WTC11 (cell line): ENCODE results near the gene XPO6. TPM values are rescaled to one million over a fixed set of nuclear protein-coding genes. Genes with fewer than 3 reads are reported as not detected.

Experiments used
- ATAC-seq: fragments of 200-7000 bp; cut with Tn5 transposase; 2 replicates; pipeline ENCODE4 v1.10.0; 2021; ENCODE audit warnings: mild to moderate bottlenecking, moderate library complexity
- CTCF ChIA-PET: fragments of 300-600 bp; sonication (Branson Sonifier 250); formaldehyde crosslinking; loops from one replicate; lab custom pipeline; 2021; ENCODE audit warnings: antibody characterized with exemption; lab: Charles Lee
- POLR2A ChIA-PET: fragments of 350-600 bp; sonication (Branson Sonifier 250); formaldehyde crosslinking; loops from one replicate; lab custom pipeline; 2021; ENCODE audit warnings: antibody characterized with exemption; lab: Charles Lee
- DNase-seq: peaks from one replicate; pipeline ENCODE4 v3.0.0; 2021; ENCODE audit warnings: low spot score
- H3K27ac Mint-ChIP-seq: 2 replicates; pipeline ENCODE4 v1.8.0; 2021; ENCODE audit warnings: mixed read lengths
- H3K27me3 Mint-ChIP-seq: 2 replicates; pipeline ENCODE4 v1.8.0; 2021; ENCODE audit warnings: low read depth, mild to moderate bottlenecking, moderate library complexity, mixed read lengths
- H3K36me3 Mint-ChIP-seq: 2 replicates; pipeline ENCODE4 v1.8.0; 2021; ENCODE audit warnings: mixed read lengths
- H3K4me1 Mint-ChIP-seq: 2 replicates; pipeline ENCODE4 v1.8.0; 2022; ENCODE audit warnings: mixed read lengths
- H3K4me3 Mint-ChIP-seq: 2 replicates; pipeline ENCODE4 v1.8.0; 2021; ENCODE audit warnings: mild to moderate bottlenecking, moderate library complexity, mixed read lengths
- H3K9me3 Mint-ChIP-seq: 2 replicates; pipeline ENCODE4 v1.8.0; 2021; ENCODE audit warnings: mixed read lengths
- AFF4 ChIP-seq: sonication (generic); formaldehyde crosslinking; IDR thresholded peaks from 2 replicates; pipeline ENCODE4 v1.8.1; 2023; ENCODE audit warnings: mild to moderate bottlenecking, missing genetic modification reagents, borderline replicate concordance
- AR ChIP-seq: fragments of 250-450 bp; sonication (Bioruptor Pico); IDR thresholded peaks from 2 replicates; pipeline ENCODE4 v1.9.0; 2021; ENCODE audit warnings: mild to moderate bottlenecking
- ARID4B ChIP-seq: sonication (generic); formaldehyde crosslinking; IDR thresholded peaks from 2 replicates; pipeline ENCODE4 v1.8.0; 2023; ENCODE audit warnings: missing genetic modification reagents, mild to moderate bottlenecking, borderline replicate concordance
- ATF1 ChIP-seq: sonication (generic); formaldehyde crosslinking; IDR thresholded peaks from 2 replicates; pipeline ENCODE4 v1.8.1; 2023; ENCODE audit warnings: mild to moderate bottlenecking, moderate library complexity, missing genetic modification reagents
- ATF2 ChIP-seq: sonication (generic); formaldehyde crosslinking; IDR thresholded peaks from 2 replicates; pipeline ENCODE4 v1.8.1; 2022; ENCODE audit warnings: low read depth, missing genetic modification reagents, borderline replicate concordance
- ATF3 ChIP-seq: sonication (generic); formaldehyde crosslinking; conservative IDR thresholded peaks from 2 replicates; pipeline ENCODE4 v1.8.1; 2022; ENCODE audit warnings: mild to moderate bottlenecking, missing genetic modification reagents
- E2F5 ChIP-seq: sonication (generic); formaldehyde crosslinking; IDR thresholded peaks from 2 replicates; pipeline ENCODE4 v1.8.1; 2022; ENCODE audit warnings: mild to moderate bottlenecking, moderate library complexity, missing genetic modification reagents
- EMX1 ChIP-seq: fragments of 250-450 bp; sonication (Bioruptor Pico); IDR thresholded peaks from 2 replicates; pipeline ENCODE4 v1.8.0; 2021; ENCODE audit warnings: mild to moderate bottlenecking
- HMGXB4 ChIP-seq: sonication (generic); formaldehyde crosslinking; IDR thresholded peaks from 2 replicates; pipeline ENCODE4 v1.8.1; 2023; ENCODE audit warnings: mild to moderate bottlenecking, moderate library complexity, missing genetic modification reagents
- JAZF1 ChIP-seq: fragments of 250-450 bp; sonication (Bioruptor Pico); IDR thresholded peaks from 2 replicates; pipeline ENCODE4 v1.9.0; 2021; ENCODE audit warnings: moderate library complexity, mild to moderate bottlenecking, inconsistent platforms
- JUN ChIP-seq: sonication (generic); formaldehyde crosslinking; IDR thresholded peaks from 2 replicates; pipeline ENCODE4 v1.8.0; 2023; ENCODE audit warnings: mild to moderate bottlenecking, missing genetic modification reagents
- MXD4 ChIP-seq: fragments of 250-450 bp; sonication (Bioruptor Pico); IDR thresholded peaks from 2 replicates; pipeline ENCODE4 v1.8.0; 2021; ENCODE audit warnings: mild to moderate bottlenecking, moderate library complexity, borderline replicate concordance
- MYBL2 ChIP-seq: sonication (generic); formaldehyde crosslinking; IDR thresholded peaks from 2 replicates; pipeline ENCODE4 v1.8.1; 2023; ENCODE audit warnings: mild to moderate bottlenecking, moderate library complexity, missing genetic modification reagents
- TEAD4 ChIP-seq: sonication (generic); formaldehyde crosslinking; IDR thresholded peaks from 2 replicates; pipeline ENCODE4 v1.8.0; 2022; ENCODE audit warnings: mild to moderate bottlenecking, missing genetic modification reagents
- total RNA-seq: library from RNA; stranded (reverse); gene quantifications from 3 replicates; pipeline ENCODE4 v1.2.3, GENCODE V29; 2021

XPO6 gene
- total RNA-seq, 1 experiment from 2014 or later, result 160 TPM

GRCh38 chr16:28087675-28088300 is 124.0 kb downstream of the XPO6 start:
- ATAC-seq (no peak), DNase-seq (no peak)
- ChIA-PET CTCF (interaction anchor here (1.6 to 1.9 kb wide), 2 partner anchors 17 to 130 kb away, joined by 4 to 5 read pairs; no protein-coding TSS in a partner anchor), POLR2A (no interaction called here)
- no peaks in the 10 kb centered on the region for H3K36me3 Mint-ChIP-seq
- H3K4me3 Mint-ChIP-seq, result no peak overlapping the region
- H3K9me3 Mint-ChIP-seq, result no peaks in the 10 kb centered on the region
- TF ChIP-seq ARID4B (CRISPR knock-in tag), result no peak
- TF ChIP-seq MXD4 (CRISPR knock-in tag), result no peak
- no peak for TF ChIP-seq MYBL2 (CRISPR knock-in tag)
- TF ChIP-seq E2F5, result no peak
- H3K27ac Mint-ChIP-seq, result no peak overlapping the region
- H3K4me1 Mint-ChIP-seq, result peaks cover 17% of the 10 kb centered on the region
- no peaks in the 10 kb centered on the region for H3K27me3 Mint-ChIP-seq

- H3K36me3 Mint-ChIP-seq, result no peaks in the 10 kb centered on the region
- no peaks in the 10 kb centered on the region for H3K27me3 Mint-ChIP-seq
- H3K4me3 Mint-ChIP-seq, result no peak overlapping the region
- peaks cover 13% of the 10 kb centered on the region for H3K4me1 Mint-ChIP-seq
- DNase-seq, result no peak
- H3K27ac Mint-ChIP-seq, result no peak overlapping the region
- ChIA-PET POLR2A (no interaction called here), CTCF (interaction anchor here (1.6 to 1.9 kb wide), 2 partner anchors 17 to 131 kb away, joined by 4 to 5 read pairs; no protein-coding TSS in a partner anchor)
- H3K9me3 Mint-ChIP-seq, result no peaks in the 10 kb centered on the region
- no peak for ATAC-seq
- TF ChIP-seq HMGXB4, result no peak
- TF ChIP-seq JAZF1, result no peak
- TF ChIP-seq AR, result no peak
- TF ChIP-seq ATF2 (CRISPR knock-in tag), result no peak
- no peak for TF ChIP-seq JUN (CRISPR knock-in tag)
- no peak for TF ChIP-seq ATF1 (CRISPR knock-in tag)
- TF ChIP-seq MXD4 (CRISPR knock-in tag), result no peak
- TF ChIP-seq AFF4, result no peak
- TF ChIP-seq ATF3 (CRISPR knock-in tag), result no peak
- no peak for TF ChIP-seq EMX1 (CRISPR knock-in tag)
- TF ChIP-seq TEAD4 (CRISPR knock-in tag), result no peak
Observed at GRCh38 chr16:28087140-28087660, 124.6 kb downstream of the XPO6 start.
